Lung (tissue), 12 donors: ENCODE measurements around the gene ABCC4. TPM values are rescaled to one million over a fixed set of nuclear protein-coding genes. Genes with fewer than 3 reads are reported as not detected.

Experiments
- ATAC-seq: fragments of 200-7000 bp; cut with Tn5 transposase; one replicate; pipeline ENCODE4 v1.9.1; 2020; ENCODE audit warnings: moderate number of reproducible peaks; ENCODE audit not compliant: insufficient read depth, low FRiP score
- DNase-seq, 3 donors: peaks; one replicate each; pipeline ENCODE4 v3.0.0-alpha.2; 2013 to 2017
- H3K27ac ChIP-seq, 2 donors: one replicate each; pipeline ENCODE4 v1.5.1; 2013; ENCODE audit warnings: mild to moderate bottlenecking in 2 of 2, moderate library complexity in 2 of 2, control low read depth in 1 of 2, inconsistent platforms in 1 of 2, low read depth in 1 of 2, low read length in 1 of 2
- H3K27me3 ChIP-seq, 3 donors: one replicate each; pipeline ENCODE4 v1.5.1; 2013; ENCODE audit warnings: low read length in 2 of 3; ENCODE audit not compliant: control insufficient read depth in 3 of 3, insufficient read depth in 3 of 3
- H3K36me3 ChIP-seq, 4 donors: one replicate each; pipeline ENCODE4 v1.5.1; 2013; ENCODE audit warnings: low read length in 4 of 4, mild to moderate bottlenecking in 1 of 4, moderate library complexity in 1 of 4; ENCODE audit not compliant: control insufficient read depth in 4 of 4, insufficient read depth in 4 of 4
- H3K4me1 ChIP-seq, 5 donors: one replicate each; pipeline ENCODE4 v1.5.1; 2013; ENCODE audit warnings: low read length in 5 of 5, mild to moderate bottlenecking in 2 of 5, moderate library complexity in 1 of 5; ENCODE audit not compliant: control insufficient read depth in 5 of 5, insufficient read depth in 5 of 5
- H3K4me3 ChIP-seq: one replicate; pipeline ENCODE4 v1.5.1; 2013; ENCODE audit warnings: mild to moderate bottlenecking, control low read depth, moderate library complexity
- H3K9ac ChIP-seq, 2 donors: one replicate each; pipeline ENCODE4 v1.5.1; 2013; ENCODE audit warnings: low read length in 2 of 2, control low read depth in 1 of 2; ENCODE audit not compliant: insufficient read depth in 1 of 2
- H3K9me3 ChIP-seq, 4 donors: one replicate each; pipeline ENCODE4 v1.5.1; 2013; ENCODE audit warnings: low read length in 3 of 4, mild to moderate bottlenecking in 1 of 4, moderate library complexity in 1 of 4; ENCODE audit not compliant: control insufficient read depth in 4 of 4, insufficient read depth in 3 of 4
- CTCF ChIP-seq: IDR thresholded peaks from 2 replicates; pipeline ENCODE4 v1.5.1; 2012; ENCODE audit warnings: mild to moderate bottlenecking; ENCODE audit errors: control extremely low read depth, extremely low read depth
- WGBS, 2 donors: extraction: QIAGEN DNeasy Blood & Tissue Kit; methylation state at CpG; one replicate each; pipeline ENCODE4 v1.1.7; 2013; 5-methylcytosine and 5-hydroxymethylcytosine counted together
- polyA plus RNA-seq, 2 donors: library from polyadenylated mRNA; stranded (reverse); fragments of 200-250 nt; gene quantifications; one replicate each; pipeline ENCODE4 v1.2.1, GENCODE V29; 2013
- total RNA-seq, 2 donors: library from RNA; depleted of rRNA in 1 of 2; stranded (reverse); fragments of >200 nt in 1 of 2; gene quantifications; one replicate each; pipeline ENCODE4 v1.2.1, GENCODE V29; 2014 to 2021
- donor health status: control.
- donor health status: control.
- donor health status: Bipolar disorder and iron deficiency.
- donor health status: healthy.
- donor health status: DM: yes; HTN: yes; CAD: no.

ABCC4 gene
- total and polyA plus RNA-seq, 4 donors, result 7.1 to 38.7 (median 20.6) TPM

- Histone ChIP-seq H3K9ac (no peak overlapping the region), H3K9me3 (no peaks in the 10 kb centered on the region), H3K27me3 (no peaks in the 10 kb centered on the region), H3K27ac (no peak overlapping the region), H3K4me1 (no peaks in the 10 kb centered on the region), H3K36me3 (no peaks in the 10 kb centered on the region), H3K4me3 (no peak overlapping the region)
- WGBS, 2 donors, result 74 to 84% methylated on average over 9 of the region's 9 CpGs
- ATAC-seq, result no peak
- peak in 1 of 3 donors; percentile 1 for DNase-seq
- no peak for TF ChIP-seq CTCF
Observed at GRCh38 chr13:94992036-94992960, 309.0 kb downstream of the ABCC4 start.

GRCh38 chr13:94988654-94989053 lies 312.6 kb downstream of the ABCC4 start:
- Histone ChIP-seq H3K9ac (no peak overlapping the region), H3K27me3 (no peaks in the 10 kb centered on the region), H3K27ac (no peak overlapping the region), H3K9me3 (no peaks in the 10 kb centered on the region), H3K4me3 (no peak overlapping the region), H3K36me3 (no peaks in the 10 kb centered on the region), H3K4me1 (no peaks in the 10 kb centered on the region)
- WGBS, 2 donors, result 60 to 79% methylated on average over 3 of the region's 3 CpGs
- no peak for DNase-seq
- TF ChIP-seq CTCF, result no peak
- no peak for ATAC-seq

- Histone ChIP-seq H3K4me1 (no peaks in the 10 kb centered on the region), H3K9me3 (no peaks in the 10 kb centered on the region), H3K4me3 (no peak overlapping the region), H3K27ac (no peak overlapping the region), H3K9ac (no peak overlapping the region), H3K27me3 (no peaks in the 10 kb centered on the region), H3K36me3 (no peaks in the 10 kb centered on the region)
- WGBS, 2 donors, result 97 to 100% methylated on average over 1 of the region's 1 CpG
- no peak for DNase-seq
- ATAC-seq, result no peak
- no peak for TF ChIP-seq CTCF
Observed at GRCh38 chr13:94987869-94988268, 313.4 kb downstream of the ABCC4 start.
